ENCODE measurements around the gene SPA17. TPM values are rescaled to one million over a fixed set of nuclear protein-coding genes. Genes with fewer than 3 reads are reported as not detected.

SPA17 gene
- total RNA-seq, 1 donor: 0.27 TPM

DNA sequence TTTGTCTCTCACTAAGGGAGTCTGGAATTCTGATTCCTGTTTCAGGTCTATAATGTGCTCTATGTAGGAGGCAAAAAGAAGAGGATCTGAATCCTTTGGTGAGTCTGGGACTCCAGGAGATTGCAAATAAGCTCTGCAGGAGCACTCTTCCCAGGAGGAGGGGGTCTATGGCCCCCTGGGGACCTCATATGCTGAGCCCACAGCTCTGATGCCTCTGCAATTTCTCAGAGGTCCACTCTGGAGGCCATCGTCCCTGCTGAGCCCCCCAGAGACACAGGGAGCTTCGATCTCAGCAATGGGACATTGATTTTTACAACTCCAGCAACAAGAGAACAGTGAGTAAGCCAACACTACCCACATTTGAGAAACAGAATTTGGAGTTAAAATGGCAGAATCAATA is 45.8 kb downstream of the SPA17 start:
- no peak for DNase-seq (ENCODE audit: low read depth in 2 of 3, low spot score in 2 of 3)

DNA sequence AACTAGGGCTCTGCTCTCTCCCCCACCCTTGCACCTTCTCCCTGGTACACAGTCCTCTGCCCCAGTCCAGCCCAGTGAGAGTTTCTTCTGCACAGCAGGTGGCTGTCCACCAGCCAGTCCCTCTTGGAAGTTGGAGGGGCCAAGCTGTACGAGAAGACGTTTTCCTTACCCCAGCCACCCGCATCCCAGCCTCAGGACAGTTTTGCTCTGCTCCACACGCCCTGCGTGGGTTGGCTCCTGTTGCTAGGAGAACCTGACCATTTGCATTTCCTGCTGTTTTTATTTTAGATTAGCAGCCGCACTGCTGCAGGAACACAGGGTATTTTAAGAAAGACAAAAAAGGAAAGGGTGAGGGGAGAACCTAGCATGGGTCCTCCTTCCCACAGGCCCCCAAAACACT is 48.5 kb downstream of the SPA17 start:
- no peak for DNase-seq (ENCODE audit: low read depth in 2 of 3, low spot score in 2 of 3)

DNA sequence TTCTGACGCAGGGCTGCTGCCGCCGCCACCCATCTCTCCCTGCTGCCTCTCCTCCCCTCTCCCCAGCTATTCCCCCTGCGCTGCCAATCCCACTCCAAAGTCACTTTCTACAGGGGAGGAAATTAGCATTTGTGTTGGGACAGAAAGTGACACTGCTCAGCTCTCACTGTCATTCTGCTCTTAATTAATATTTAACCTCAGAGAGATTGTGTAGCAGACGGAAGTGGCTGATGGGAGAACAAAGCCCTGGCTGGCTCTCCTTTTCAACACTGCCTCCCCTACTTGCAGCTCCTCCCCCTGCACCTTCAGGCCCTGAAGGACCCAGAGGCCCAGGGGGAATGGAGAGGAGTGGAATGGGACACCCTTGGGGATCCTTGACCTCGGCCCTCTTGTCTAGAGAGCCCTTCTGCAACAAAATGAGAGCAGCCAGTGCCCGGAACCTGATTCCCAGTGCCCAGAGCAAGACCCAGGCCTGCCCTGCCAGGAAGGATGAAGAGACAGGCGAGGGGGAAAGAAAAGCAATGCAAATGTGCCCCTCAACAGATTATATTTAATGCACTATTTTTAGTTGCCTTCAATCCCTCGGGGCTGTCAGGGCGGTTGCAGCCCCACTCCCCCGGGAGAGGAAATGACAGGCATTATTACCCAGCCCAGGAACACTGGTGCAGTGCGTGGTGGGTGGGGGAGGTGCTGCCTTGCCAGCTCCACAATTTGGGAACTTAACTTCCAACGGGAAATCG is 51.4 kb downstream of the SPA17 start:
- peak in 1 of 3 donors; percentile 25 for DNase-seq (ENCODE audit: low read depth in 2 of 3, low spot score in 2 of 3)

DNA sequence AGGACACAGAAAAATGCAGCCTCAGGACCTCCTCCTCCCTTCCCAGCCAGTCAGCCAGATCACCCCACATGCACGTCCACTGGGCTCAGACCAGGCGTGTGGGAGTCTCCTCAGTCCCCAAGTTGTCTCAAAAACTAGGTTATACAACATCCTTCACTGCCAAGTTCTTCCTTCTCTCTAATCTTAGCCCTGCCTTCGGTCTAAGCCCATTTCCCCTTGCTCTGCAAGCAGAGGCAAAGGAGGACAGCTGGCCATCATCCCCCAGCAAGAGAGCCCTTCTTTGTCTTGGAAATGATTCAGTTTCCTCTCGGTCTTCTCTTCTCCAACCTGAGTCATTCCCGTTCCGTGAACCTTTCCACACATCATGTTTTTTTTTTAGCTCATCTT is 52.0 kb downstream of the SPA17 start:
- DNase-seq (ENCODE audit: low read depth in 2 of 3, low spot score in 2 of 3): peak in 1 of 3 donors; percentile 35

GRCh38 chr11:124727474-124727873 is 53.8 kb downstream of the SPA17 start:
- DNase-seq (ENCODE audit: low read depth in 2 of 3, low spot score in 2 of 3): no peak

DNA sequence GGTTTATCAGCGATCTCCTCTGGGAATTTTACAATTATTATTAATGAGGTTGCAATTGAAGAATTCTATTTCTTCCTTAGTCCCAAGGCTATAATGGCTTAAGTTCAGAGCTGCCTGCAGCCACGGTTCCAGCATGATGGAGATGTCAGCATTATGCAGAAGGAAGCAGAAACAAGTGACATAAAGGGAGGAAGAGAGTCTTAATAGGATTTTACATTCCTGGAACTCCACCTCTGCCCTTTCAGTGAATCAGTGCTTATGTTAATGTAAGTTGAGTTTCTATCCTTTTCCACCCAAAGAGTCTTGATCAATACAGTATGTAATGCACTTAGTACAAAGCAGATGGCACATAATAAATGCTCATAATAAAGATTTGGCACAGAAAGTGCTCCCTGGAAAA is 54.4 kb downstream of the SPA17 start:
- no peak for DNase-seq (ENCODE audit: low read depth in 2 of 3, low spot score in 2 of 3)

DNA sequence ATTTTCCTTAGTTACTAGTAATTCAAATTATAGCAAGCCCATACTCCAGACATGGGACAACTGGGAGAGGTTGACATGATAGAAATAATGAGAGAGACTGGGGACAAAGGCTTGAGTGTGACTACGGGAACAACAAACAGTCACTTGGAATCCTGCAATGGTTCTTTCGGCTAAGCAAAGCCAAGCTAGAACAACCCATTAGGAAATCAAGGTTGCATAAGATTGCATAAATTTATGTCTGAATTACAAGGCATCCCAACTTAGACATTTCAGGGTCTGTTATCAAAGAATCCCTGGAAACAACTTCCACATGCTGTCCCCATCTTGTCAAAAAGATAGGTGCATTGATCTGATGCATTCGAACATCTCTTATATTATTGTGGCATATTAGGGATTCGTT is 55.9 kb downstream of the SPA17 start:
- no peak for DNase-seq (ENCODE audit: low read depth in 2 of 3, low spot score in 2 of 3)

GRCh38 chr11:124732230-124732629 is 58.5 kb downstream of the SPA17 start:
- DNase-seq (ENCODE audit: low read depth in 2 of 3, low spot score in 2 of 3): peak in 1 of 3 donors; percentile 36

- DNase-seq (ENCODE audit: low read depth in 2 of 3, low spot score in 2 of 3): peak in 1 of 3 donors; percentile 44
Measured at GRCh38 chr11:124736736-124737135, 63.0 kb downstream of the SPA17 start.

DNA sequence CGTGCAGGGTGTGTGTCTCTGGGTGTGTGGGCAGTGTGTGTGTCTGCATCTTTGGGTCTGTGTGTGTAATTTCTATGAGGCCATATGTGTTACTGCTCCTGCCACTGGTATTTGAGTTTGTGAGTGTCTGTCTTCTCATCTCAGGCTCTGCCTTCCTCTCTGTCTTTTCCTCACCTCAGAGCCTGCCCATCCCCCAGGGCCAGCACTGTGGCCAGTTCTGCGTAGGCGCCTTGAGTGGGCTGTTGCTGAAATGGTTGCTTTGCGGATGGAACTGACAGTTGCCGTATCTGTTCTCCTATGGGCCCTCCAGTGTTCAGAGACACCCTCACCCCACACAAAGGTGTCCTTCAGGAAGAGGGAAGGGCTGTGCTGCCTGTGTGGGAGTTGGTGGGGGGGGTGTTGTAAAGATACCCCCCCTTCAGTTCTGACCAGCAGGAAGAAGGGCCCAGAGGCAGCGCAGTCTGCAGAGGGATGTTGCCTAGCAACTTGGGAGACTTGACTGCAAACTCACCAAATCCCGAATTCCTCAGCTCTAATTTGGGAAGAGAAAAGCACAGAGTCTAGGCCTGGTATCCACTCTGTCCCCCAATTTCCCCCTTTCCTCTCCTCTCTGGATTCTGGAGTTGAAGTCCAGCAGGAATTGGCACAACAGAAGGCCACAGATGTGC is 64.1 kb downstream of the SPA17 start:
- DNase-seq (ENCODE audit: low read depth in 2 of 3, low spot score in 2 of 3): no peak

- no peak for DNase-seq (ENCODE audit: low read depth in 2 of 3, low spot score in 2 of 3)
Measured at GRCh38 chr11:124738713-124739478, 65.2 kb downstream of the SPA17 start.

- peak in 2 of 3 donors; percentile 82 to 87 for DNase-seq (ENCODE audit: low read depth in 2 of 3, low spot score in 2 of 3)
Measured at GRCh38 chr11:124739479-124740276, 66.0 kb downstream of the SPA17 start, which contains the start of gene NRGN. Gene NRGN, plus strand, starts transcription at chr11:124739942. Its CDS starts 143 bp downstream, at chr11:124740085.

- peak in 2 of 3 donors; percentile 66 to 70 for DNase-seq (ENCODE audit: low read depth in 2 of 3, low spot score in 2 of 3)
Measured at GRCh38 chr11:124740277-124740882, 66.7 kb downstream of the SPA17 start.

GRCh38 chr11:124742555-124742954 is 68.9 kb downstream of the SPA17 start:
- DNase-seq (ENCODE audit: low read depth in 2 of 3, low spot score in 2 of 3): no peak

- no peak for DNase-seq (ENCODE audit: low read depth in 2 of 3, low spot score in 2 of 3)
Measured at GRCh38 chr11:124743050-124743449, 69.3 kb downstream of the SPA17 start.

DNA sequence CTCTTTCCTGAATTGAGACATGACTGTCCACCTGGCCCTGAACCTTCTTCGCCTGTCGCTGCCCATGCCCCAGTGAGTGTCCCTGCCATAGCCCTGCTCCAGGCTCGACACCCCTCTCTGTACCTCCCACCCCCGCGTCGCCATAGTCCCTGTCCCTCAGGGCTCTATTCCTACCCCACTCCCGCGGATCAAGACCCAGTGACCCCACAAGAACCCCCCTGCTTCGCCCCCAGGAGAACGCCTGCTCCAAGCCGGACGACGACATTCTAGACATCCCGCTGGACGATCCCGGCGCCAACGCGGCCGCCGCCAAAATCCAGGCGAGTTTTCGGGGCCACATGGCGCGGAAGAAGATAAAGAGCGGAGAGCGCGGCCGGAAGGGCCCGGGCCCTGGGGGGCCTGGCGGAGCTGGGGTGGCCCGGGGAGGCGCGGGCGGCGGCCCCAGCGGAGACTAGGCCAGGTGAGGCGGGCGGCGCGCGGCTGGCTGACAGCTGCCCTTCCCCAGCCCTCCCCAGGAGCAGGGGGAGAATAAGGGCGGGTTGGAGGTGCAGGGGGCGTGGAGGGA is 71.6 kb downstream of the SPA17 start:
- DNase-seq (ENCODE audit: low read depth in 2 of 3, low spot score in 2 of 3): no peak

DNA sequence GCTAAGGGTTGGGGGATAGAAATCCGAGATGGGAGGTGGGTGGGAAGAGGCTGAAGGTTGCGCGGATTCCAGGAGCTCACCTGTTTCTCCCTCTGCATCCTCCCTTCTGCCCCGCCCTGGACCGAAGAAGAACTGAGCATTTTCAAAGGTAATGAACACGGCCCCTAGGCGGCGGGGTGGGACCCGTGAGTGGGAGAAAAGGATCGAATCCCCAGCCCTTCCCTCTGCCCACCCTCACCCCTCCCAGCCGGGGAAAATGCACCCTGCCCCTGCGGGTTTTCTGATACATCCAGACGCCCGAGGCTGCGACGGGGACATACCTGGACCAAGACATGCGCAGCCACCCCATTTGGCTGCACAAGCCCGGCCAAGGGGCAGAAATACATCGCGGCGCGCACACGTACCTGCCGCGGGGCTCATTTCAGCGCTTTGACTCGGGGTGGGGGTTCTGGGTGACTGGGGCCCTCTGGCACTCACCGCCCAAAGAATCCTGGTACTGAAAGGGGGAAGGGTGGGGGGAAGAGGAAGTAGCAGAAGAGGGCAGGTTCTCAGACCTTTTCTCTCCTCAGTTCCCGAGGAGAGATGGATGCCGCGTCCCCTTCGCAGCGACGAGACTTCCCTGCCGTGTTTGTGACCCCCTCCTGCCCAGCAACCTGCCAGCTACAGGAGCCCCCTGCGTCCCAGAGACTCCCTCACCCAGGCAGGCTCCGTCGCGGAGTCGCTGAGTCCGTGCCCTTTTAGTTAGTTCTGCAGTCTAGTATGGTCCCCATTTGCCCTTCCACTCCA is 72.3 kb downstream of the SPA17 start:
- peak in 2 of 3 donors; percentile 41 to 48 for DNase-seq (ENCODE audit: low read depth in 2 of 3, low spot score in 2 of 3)

DNA sequence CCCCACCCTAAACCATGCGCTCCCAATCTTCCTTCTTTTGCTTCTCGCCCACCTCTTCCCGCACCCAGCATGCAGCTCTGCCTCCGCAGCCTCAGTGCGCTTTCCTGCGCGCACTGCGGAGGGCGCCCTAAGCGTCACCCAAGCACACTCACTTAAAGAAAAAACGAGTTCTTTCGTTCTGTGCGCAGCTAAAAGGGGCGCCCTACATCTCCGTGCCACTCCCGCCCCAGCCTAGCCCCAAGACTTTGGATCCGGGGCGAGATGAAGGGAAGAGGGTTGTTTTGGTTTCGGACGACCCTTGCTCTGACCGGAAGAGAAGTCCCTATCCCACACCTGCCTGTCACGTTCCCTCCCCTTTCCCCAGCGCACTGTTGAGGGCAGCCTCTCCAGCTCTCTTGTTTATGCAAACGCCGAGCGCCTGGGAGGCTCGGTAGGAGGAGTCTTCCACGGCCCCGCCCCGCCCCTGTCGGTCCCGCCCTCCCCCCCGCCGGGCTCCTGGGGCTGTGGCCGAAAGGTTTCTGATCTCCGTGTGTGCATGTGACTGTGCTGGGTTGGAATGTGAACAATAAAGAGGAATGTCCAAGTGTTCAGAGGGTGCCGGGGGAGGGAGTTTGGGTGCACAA is 73.0 kb downstream of the SPA17 start:
- peak in 2 of 3 donors; percentile 82 to 84 for DNase-seq (ENCODE audit: low read depth in 2 of 3, low spot score in 2 of 3)
